Right lobe of liver (tissue), 6 donors: ENCODE results near the gene SNAPC1. TPM values are rescaled to one million over a fixed set of nuclear protein-coding genes. Genes with fewer than 3 reads are reported as not detected.
A peak's percentile ranks its signal among the peaks of the same experiment; 100 is the strongest.

Experiments used
- ATAC-seq, 4 donors: fragments of 200-7000 bp; cut with Tn5 transposase; one replicate each; pipeline ENCODE4 v1.9.1; 2020; ENCODE audit warnings: mild to moderate bottlenecking in 4 of 4, moderate library complexity in 4 of 4
- DNase-seq, 3 donors: peaks; one replicate each; pipeline ENCODE4 v3.0.0-alpha.2; 2020
- H3K27ac ChIP-seq, 3 donors: fragments of 200-600 bp; one replicate each; pipeline ENCODE4 v1.8.0; 2022
- H3K27me3 ChIP-seq, 2 donors: fragments of 200-600 bp; one replicate each; pipeline ENCODE4 v1.8.0; 2022
- H3K36me3 ChIP-seq, 4 donors: fragments of 200-600 bp; sonication (generic) in 1 of 4; one replicate each; pipeline versions ENCODE4 v1.5.1 to v1.8.0; 2017 to 2022; ENCODE audit warnings: control low read depth in 1 of 4
- H3K4me1 ChIP-seq, 4 donors: fragments of 200-600 bp; sonication (generic) in 1 of 4; one replicate each; pipeline versions ENCODE4 v1.5.1 to v1.8.0; 2017 to 2022; ENCODE audit warnings: control low read depth in 1 of 4
- H3K4me3 ChIP-seq, 3 donors: fragments of 200-600 bp; one replicate each; pipeline ENCODE4 v1.8.0; 2022
- H3K9me3 ChIP-seq, 4 donors: fragments of 200-600 bp; sonication (generic) in 1 of 4; one replicate each; pipeline versions ENCODE4 v1.5.1 to v1.8.0; 2017 to 2022; ENCODE audit warnings: control low read depth in 1 of 4
- CTCF ChIP-seq, 4 donors: fragments of 200-600 bp in 3 of 4; fragments of 450-650 bp in 1 of 4; IDR thresholded peaks; one replicate each; pipeline versions ENCODE4 v1.5.1 to v1.8.0; 2016 to 2022; ENCODE audit warnings: antibody characterized with exemption in 4 of 4, mild to moderate bottlenecking in 2 of 4
- POLR2A ChIP-seq: fragments of 450-650 bp; IDR thresholded peaks from one replicate; pipeline ENCODE4 v1.6.1; 2017; ENCODE audit warnings: antibody characterized with exemption, mild to moderate bottlenecking
- WGBS: methylation state at CpG from one replicate; pipeline ENCODE4 v1.1.6; 2018; ENCODE audit warnings: low coverage, low lambda C conversion rate; ENCODE audit not compliant: insufficient coverage; ENCODE audit errors: missing lambda C conversion rate; 5-methylcytosine and 5-hydroxymethylcytosine counted together
- intact Hi-C, 2 donors: fragments of 100-400 bp; cut with DNase I; formaldehyde crosslinking; loops; one replicate each; pipeline versions ENCODE4 v1.11.2 to v1.14.1; 2022
- long read RNA-seq: library from polyadenylated mRNA; unstranded; transcript quantifications from one replicate; pipeline ENCODE4 v2.0.0, GENCODE V29; 2019
- total RNA-seq, 6 experiments: library from RNA; depleted of rRNA in 2 of 6; stranded (reverse); fragments of >200 nt in 2 of 6; fragmentation: NEBNext Ultra II Directional in 3 of 6; extraction: Animal tissue kit (Norgen Biotek cat#: 25700) in 3 of 6; gene quantifications; one replicate each; pipeline versions ENCODE4 v1.1.0 to v1.2.4, GENCODE V29; 2016 to 2023
- donor health status: DM: no; HTN: yes; CAD: no.
- donor health status: DM: no; HTN: no; CAD: no.
- donor health status: DM: no; HTN: no; CAD: no.
- donor health status: DM: no; HTN: yes; CAD: no.
- donor health status: DM: no; HTN: yes; CAD: no.

SNAPC1 gene
- 1 to 10 TPM in 5 of 6 experiments, under 1 TPM in 1; 0.88 to 2.0 (median 1.8) TPM for total RNA-seq
- long read RNA-seq, result 0 reads

GRCh38 chr14:61761959-61762786 is at the start of gene SNAPC1:
TSS of gene SNAPC1 (plus strand) at chr14:61762420. CDS start at chr14:61762461, 41 bp downstream.
- ATAC-seq, result peak; percentile 98 to 99 (median 99)
- intact Hi-C loops, result no loop called here
- Histone ChIP-seq H3K36me3 (no peaks in the 10 kb centered on the region), H3K9me3 (no peaks in the 10 kb centered on the region), H3K27me3 (no peaks in the 10 kb centered on the region), H3K4me1 (peaks cover 0 to 4% (median 0%) of the 10 kb centered on the region in 4 donors), H3K27ac (peak within 1 kb of the TSS; percentile 59 to 90 (median 70)), H3K4me3 (peak within 1 kb of the TSS; percentile 53 to 88 (median 84))
- TF ChIP-seq POLR2A (peak; percentile 75), CTCF (IDR thresholded peaks at IDR 0.05) (no peak)
- DNase-seq, result peak; percentile 98
- WGBS, result 0% methylated on average over 23 of the region's 49 CpGs

GRCh38 chr14:61713724-61714437 is 48.3 kb upstream of the SNAPC1 start:
- no peak overlapping the region for H3K27ac ChIP-seq
- no peak for ATAC-seq
- no peaks in the 10 kb centered on the region for H3K36me3 ChIP-seq
- no peak for DNase-seq
- no peak for TF ChIP-seq CTCF (IDR thresholded peaks at IDR 0.05)
- TF ChIP-seq POLR2A, result no peak
- peaks cover 0 to 57% (median 6%) of the 10 kb centered on the region in 4 donors for H3K4me1 ChIP-seq
- H3K9me3 ChIP-seq, result no peaks in the 10 kb centered on the region
- H3K27me3 ChIP-seq, result no peaks in the 10 kb centered on the region
- intact Hi-C loops, result no loop called here
- WGBS, result 54% methylated on average over 4 of the region's 4 CpGs
- H3K4me3 ChIP-seq, result no peak overlapping the region

- no peak overlapping the region for H3K4me3 ChIP-seq
- WGBS, result 50% methylated on average over 1 of the region's 1 CpG
- intact Hi-C loops, result no loop called here
Observed at GRCh38 chr14:61716956-61717355, 45.3 kb upstream of the SNAPC1 start.

GRCh38 chr14:61718039-61718438 is 44.2 kb upstream of the SNAPC1 start:
- TF ChIP-seq CTCF (IDR thresholded peaks at IDR 0.05) (no peak), POLR2A (no peak)
- WGBS, result 100% methylated on average over 2 of the region's 2 CpGs
- peaks cover 0 to 39% (median 3%) of the 10 kb centered on the region in 4 donors for H3K4me1 ChIP-seq
- no peaks in the 10 kb centered on the region for H3K27me3 ChIP-seq
- DNase-seq (no peak), ATAC-seq (no peak)
- intact Hi-C loops, result no loop called here
- no peak overlapping the region for H3K4me3 ChIP-seq
- peaks cover 0 to 9% (median 3%) of the 10 kb centered on the region in 4 donors for H3K36me3 ChIP-seq
- H3K9me3 ChIP-seq, result no peaks in the 10 kb centered on the region
- H3K27ac ChIP-seq, result no peak overlapping the region

More at GRCh38 chr14:61716956-61717355, 45.3 kb upstream of the SNAPC1 start:
- H3K36me3 ChIP-seq, result peaks cover 0 to 4% (median 2%) of the 10 kb centered on the region in 4 donors
- H3K27ac ChIP-seq, result no peak overlapping the region
- H3K27me3 ChIP-seq, result no peaks in the 10 kb centered on the region
- H3K4me1 ChIP-seq, result peaks cover 0 to 46% (median 3%) of the 10 kb centered on the region in 4 donors
- H3K9me3 ChIP-seq, result no peaks in the 10 kb centered on the region
- TF ChIP-seq CTCF (IDR thresholded peaks at IDR 0.05) (no peak), POLR2A (no peak)
- no peak for ATAC-seq
- no peak for DNase-seq
